ENCODE results near the gene MAS1L.

MAS1L gene

DNA sequence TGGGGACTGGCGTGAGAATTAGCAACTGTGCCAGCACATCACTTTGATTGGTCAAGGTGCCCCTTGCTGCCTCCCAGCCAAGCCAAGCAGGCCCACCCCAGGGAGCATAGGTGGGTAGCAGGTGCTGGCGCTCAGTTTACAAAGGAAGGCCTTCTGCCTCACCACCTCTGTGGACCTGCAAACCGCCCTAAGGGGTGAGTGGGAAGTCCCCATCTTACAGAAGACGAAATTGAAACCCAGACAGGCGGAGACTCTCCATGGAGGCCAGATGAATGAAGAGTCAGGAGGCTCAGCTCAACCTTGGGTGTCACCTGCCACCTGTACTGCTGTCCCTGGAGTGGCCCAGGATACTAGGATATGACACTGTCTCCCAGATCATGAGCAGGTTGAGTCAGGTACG lies 21.5 kb upstream of the MAS1L start:
- TF ChIP-seq BACH2 (CRISPR knock-in tag; IDR thresholded peaks at IDR 0.05; ENCODE audit: borderline replicate concordance): no peak
- no peak for TF ChIP-seq SNAI2 (CRISPR knock-in tag; IDR thresholded peaks at IDR 0.05)
- TF ChIP-seq, protein P1, sequence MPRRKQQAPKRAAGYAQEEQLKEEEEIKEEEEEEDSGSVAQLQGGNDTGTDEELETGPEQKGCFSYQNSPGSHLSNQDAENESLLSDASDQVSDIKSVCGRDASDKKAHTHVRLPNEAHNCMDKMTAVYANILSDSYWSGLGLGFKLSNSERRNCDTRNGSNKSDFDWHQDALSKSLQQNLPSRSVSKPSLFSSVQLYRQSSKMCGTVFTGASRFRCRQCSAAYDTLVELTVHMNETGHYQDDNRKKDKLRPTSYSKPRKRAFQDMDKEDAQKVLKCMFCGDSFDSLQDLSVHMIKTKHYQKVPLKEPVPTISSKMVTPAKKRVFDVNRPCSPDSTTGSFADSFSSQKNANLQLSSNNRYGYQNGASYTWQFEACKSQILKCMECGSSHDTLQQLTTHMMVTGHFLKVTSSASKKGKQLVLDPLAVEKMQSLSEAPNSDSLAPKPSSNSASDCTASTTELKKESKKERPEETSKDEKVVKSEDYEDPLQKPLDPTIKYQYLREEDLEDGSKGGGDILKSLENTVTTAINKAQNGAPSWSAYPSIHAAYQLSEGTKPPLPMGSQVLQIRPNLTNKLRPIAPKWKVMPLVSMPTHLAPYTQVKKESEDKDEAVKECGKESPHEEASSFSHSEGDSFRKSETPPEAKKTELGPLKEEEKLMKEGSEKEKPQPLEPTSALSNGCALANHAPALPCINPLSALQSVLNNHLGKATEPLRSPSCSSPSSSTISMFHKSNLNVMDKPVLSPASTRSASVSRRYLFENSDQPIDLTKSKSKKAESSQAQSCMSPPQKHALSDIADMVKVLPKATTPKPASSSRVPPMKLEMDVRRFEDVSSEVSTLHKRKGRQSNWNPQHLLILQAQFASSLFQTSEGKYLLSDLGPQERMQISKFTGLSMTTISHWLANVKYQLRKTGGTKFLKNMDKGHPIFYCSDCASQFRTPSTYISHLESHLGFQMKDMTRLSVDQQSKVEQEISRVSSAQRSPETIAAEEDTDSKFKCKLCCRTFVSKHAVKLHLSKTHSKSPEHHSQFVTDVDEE (CRISPR knock-in tag; IDR thresholded peaks at IDR 0.05): no peak
- no peak for TF ChIP-seq TCF4 (CRISPR knock-in tag; IDR thresholded peaks at IDR 0.05; ENCODE audit: borderline replicate concordance)
- no peak for TF ChIP-seq ISL1 (CRISPR knock-in tag; IDR thresholded peaks at IDR 0.05)
- no peak for TF ChIP-seq ZNF70 (CRISPR knock-in tag; IDR thresholded peaks at IDR 0.05)
- TF ChIP-seq PPARA (CRISPR knock-in tag; IDR thresholded peaks at IDR 0.05; ENCODE audit: borderline replicate concordance): no peak
- TF ChIP-seq, protein P2, sequence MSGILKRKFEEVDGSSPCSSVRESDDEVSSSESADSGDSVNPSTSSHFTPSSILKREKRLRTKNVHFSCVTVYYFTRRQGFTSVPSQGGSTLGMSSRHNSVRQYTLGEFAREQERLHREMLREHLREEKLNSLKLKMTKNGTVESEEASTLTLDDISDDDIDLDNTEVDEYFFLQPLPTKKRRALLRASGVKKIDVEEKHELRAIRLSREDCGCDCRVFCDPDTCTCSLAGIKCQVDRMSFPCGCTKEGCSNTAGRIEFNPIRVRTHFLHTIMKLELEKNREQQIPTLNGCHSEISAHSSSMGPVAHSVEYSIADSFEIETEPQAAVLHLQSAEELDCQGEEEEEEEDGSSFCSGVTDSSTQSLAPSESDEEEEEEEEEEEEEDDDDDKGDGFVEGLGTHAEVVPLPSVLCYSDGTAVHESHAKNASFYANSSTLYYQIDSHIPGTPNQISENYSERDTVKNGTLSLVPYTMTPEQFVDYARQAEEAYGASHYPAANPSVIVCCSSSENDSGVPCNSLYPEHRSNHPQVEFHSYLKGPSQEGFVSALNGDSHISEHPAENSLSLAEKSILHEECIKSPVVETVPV (CRISPR knock-in tag; IDR thresholded peaks at IDR 0.05): no peak
- TF ChIP-seq CSDC2 (CRISPR knock-in tag; IDR thresholded peaks at IDR 0.05): no peak
- TF ChIP-seq GLIS3 (CRISPR knock-in tag; IDR thresholded peaks at IDR 0.05): no peak
- no peak for TF ChIP-seq ZFP3 (CRISPR knock-in tag; IDR thresholded peaks at IDR 0.05)
- no peak for TF ChIP-seq ZC3H10 (CRISPR knock-in tag; IDR thresholded peaks at IDR 0.05)
- TF ChIP-seq RARB (CRISPR knock-in tag; IDR thresholded peaks at IDR 0.05): no peak
- TF ChIP-seq, protein P3, sequence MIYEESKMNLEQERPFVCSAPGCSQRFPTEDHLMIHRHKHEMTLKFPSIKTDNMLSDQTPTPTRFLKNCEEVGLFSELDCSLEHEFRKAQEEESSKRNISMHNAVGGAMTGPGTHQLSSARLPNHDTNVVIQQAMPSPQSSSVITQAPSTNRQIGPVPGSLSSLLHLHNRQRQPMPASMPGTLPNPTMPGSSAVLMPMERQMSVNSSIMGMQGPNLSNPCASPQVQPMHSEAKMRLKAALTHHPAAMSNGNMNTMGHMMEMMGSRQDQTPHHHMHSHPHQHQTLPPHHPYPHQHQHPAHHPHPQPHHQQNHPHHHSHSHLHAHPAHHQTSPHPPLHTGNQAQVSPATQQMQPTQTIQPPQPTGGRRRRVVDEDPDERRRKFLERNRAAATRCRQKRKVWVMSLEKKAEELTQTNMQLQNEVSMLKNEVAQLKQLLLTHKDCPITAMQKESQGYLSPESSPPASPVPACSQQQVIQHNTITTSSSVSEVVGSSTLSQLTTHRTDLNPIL (CRISPR knock-in tag; IDR thresholded peaks at IDR 0.05; ENCODE audit: low read depth): no peak
- no peak for TF ChIP-seq OSR1 (CRISPR knock-in tag; IDR thresholded peaks at IDR 0.05)
- no peak for TF ChIP-seq TOX (CRISPR knock-in tag; IDR thresholded peaks at IDR 0.05; ENCODE audit: borderline replicate concordance)
- TF ChIP-seq ZFP30 (CRISPR knock-in tag; IDR thresholded peaks at IDR 0.05): no peak
- no peak for TF ChIP-seq ESRRG (CRISPR knock-in tag; IDR thresholded peaks at IDR 0.05)
- TF ChIP-seq ZNF8 (CRISPR knock-in tag; IDR thresholded peaks at IDR 0.05): no peak
- TF ChIP-seq, protein P4, sequence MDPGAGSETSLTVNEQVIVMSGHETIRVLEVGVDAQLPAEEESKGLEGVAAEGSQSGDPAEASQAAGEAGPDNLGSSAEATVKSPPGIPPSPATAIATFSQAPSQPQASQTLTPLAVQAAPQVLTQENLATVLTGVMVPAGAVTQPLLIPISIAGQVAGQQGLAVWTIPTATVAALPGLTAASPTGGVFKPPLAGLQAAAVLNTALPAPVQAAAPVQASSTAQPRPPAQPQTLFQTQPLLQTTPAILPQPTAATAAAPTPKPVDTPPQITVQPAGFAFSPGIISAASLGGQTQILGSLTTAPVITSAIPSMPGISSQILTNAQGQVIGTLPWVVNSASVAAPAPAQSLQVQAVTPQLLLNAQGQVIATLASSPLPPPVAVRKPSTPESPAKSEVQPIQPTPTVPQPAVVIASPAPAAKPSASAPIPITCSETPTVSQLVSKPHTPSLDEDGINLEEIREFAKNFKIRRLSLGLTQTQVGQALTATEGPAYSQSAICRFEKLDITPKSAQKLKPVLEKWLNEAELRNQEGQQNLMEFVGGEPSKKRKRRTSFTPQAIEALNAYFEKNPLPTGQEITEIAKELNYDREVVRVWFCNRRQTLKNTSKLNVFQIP (CRISPR knock-in tag; IDR thresholded peaks at IDR 0.05; ENCODE audit: borderline replicate concordance, low read depth): no peak
- ATAC-seq: no peak

DNA sequence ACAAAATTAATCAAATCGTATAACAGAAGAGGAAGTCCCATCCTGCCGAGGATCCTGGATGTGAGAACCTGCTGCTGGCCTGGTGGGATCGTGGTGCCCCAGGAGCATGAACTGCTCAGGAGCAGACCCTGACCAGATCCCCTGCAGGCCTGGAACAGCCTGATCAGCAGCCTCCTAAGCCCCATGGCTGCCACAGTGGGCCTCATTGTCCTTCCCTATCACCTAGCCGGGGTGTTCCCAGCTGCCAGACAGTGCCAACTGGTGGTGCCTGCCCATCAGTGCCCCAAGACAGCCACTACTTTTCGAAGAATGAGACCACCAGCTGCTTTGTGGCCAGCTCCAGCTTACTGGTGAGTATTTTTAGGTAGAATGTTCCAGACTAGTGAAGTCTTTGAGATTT lies 19.6 kb upstream of the MAS1L start:
- ATAC-seq: no peak
- TF ChIP-seq CSDC2 (CRISPR knock-in tag; IDR thresholded peaks at IDR 0.05): no peak
- TF ChIP-seq RARB (CRISPR knock-in tag; IDR thresholded peaks at IDR 0.05): no peak
- TF ChIP-seq, protein P5, sequence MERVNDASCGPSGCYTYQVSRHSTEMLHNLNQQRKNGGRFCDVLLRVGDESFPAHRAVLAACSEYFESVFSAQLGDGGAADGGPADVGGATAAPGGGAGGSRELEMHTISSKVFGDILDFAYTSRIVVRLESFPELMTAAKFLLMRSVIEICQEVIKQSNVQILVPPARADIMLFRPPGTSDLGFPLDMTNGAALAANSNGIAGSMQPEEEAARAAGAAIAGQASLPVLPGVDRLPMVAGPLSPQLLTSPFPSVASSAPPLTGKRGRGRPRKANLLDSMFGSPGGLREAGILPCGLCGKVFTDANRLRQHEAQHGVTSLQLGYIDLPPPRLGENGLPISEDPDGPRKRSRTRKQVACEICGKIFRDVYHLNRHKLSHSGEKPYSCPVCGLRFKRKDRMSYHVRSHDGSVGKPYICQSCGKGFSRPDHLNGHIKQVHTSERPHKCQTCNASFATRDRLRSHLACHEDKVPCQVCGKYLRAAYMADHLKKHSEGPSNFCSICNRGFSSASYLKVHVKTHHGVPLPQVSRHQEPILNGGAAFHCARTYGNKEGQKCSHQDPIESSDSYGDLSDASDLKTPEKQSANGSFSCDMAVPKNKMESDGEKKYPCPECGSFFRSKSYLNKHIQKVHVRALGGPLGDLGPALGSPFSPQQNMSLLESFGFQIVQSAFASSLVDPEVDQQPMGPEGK (CRISPR knock-in tag; IDR thresholded peaks at IDR 0.05; ENCODE audit: borderline replicate concordance): no peak
- no peak for TF ChIP-seq SNAI2 (CRISPR knock-in tag; IDR thresholded peaks at IDR 0.05)
- no peak for TF ChIP-seq ESRRG (CRISPR knock-in tag; IDR thresholded peaks at IDR 0.05)

DNA sequence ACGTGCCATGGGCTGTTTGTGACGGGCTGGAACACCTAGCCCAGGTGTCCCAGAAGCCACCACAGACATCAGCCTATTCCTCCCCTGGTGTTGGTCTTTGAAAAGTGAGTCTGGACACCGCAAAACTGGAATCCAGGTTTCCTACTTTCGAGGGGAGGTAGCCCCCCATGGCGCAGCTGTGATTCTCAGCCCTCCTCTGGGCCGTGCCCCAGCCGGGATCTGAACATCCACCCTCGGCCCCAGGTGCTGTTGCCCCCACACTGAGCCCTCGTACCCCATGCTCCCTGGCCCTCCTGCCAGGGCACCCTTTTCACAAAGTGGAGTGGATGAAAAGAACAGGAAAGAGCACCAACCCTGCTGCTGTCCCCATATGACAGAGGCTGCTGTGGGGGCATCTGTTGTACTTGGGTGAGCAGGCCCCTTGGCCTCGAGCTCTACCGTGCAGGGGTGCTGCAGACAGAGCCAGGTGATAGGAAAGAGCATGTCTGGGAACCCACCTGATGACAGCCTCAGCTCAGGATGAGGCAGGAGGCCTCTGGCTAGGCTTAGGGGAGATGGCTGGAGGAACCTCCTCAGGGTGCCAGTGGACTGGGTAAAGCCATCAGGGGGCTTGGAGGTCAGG lies 18.8 kb upstream of the MAS1L start:
- ATAC-seq: no peak
- TF ChIP-seq ZNF70 (CRISPR knock-in tag; IDR thresholded peaks at IDR 0.05) (no peak), TCF4 (CRISPR knock-in tag; IDR thresholded peaks at IDR 0.05; ENCODE audit: borderline replicate concordance) (no peak)
- TF ChIP-seq, protein P2 (CRISPR knock-in tag; IDR thresholded peaks at IDR 0.05): no peak

All from SK-N-SH treated with all-trans-retinoic acid at 6 μM for 48 hours (cell line).